HepG2 (cell line): ENCODE data around the gene ADSS2. TPM values are rescaled to one million over a fixed set of nuclear protein-coding genes. Genes with fewer than 3 reads are reported as not detected.

Experiments
- ATAC-seq: fragments of 200-7000 bp; cut with Tn5 transposase; 3 replicates; pipeline ENCODE4 v1.9.1; 2020; ENCODE audit warnings: mild to moderate bottlenecking, moderate library complexity
- BruUV-seq: library from RNA; stranded (reverse); fragments of 400-500 nt; replicated peaks from 2 replicates; lab custom pipeline; 2021; lab: Mats Ljungman, UMichigan
- CTCF ChIA-PET: fragments of 300-600 bp; formaldehyde crosslinking; extraction: SDS; loops from one replicate; lab custom pipeline; 2021; ENCODE audit warnings: low total read pairs, inconsistent platforms, low intra/inter-chr PET ratio; lab: Yijun Ruan, JAX
- POLR2A ChIA-PET: fragments of 350-600 bp; sonication (Branson Sonifier 250); formaldehyde crosslinking; loops from one replicate; lab custom pipeline; 2020; ENCODE audit warnings: antibody characterized with exemption, inconsistent platforms; lab: Yijun Ruan, JAX
- DNase-seq: peaks from one replicate; pipeline ENCODE4 v3.0.0-alpha.2; 2015; ENCODE audit warnings: low spot score
- FAIRE-seq: peaks from 3 replicates; lab custom pipeline; 2011; peaks lifted over from hg19 to GRCh38; lab: Jason Lieb, UNC
- H2AFZ ChIP-seq: one replicate; pipeline ENCODE4 v1.6.1; 2011; ENCODE audit warnings: low read length, inconsistent platforms
- H3K27ac ChIP-seq: fragments of 300-600 bp; 3 replicates; pipeline ENCODE4 v1.8.0; 2011; ENCODE audit warnings: mixed run types, mild to moderate bottlenecking, mixed read lengths, low read length, inconsistent platforms; ENCODE audit not compliant: insufficient read depth; ENCODE audit errors: extremely low read length
- H3K27me3 ChIP-seq, 2 experiments: fragments of 200-600 bp in 1 of 2; 2 replicates in 1 of 2; 3 replicates in 1 of 2; pipeline versions ENCODE4 v1.6.0 to v1.8.0; 2011; ENCODE audit warnings: low read length in 2 of 2, mild to moderate bottlenecking in 2 of 2, moderate library complexity in 2 of 2, inconsistent platforms in 1 of 2; ENCODE audit not compliant: insufficient read depth in 2 of 2, control insufficient read depth in 1 of 2
- H3K36me3 ChIP-seq, 2 experiments: fragments of 200-600 bp in 1 of 2; replicated peaks in 1 of 2; 2 replicates in 1 of 2; 3 replicates in 1 of 2; pipeline versions ENCODE4 v1.5.1 to v1.8.0; 2011; ENCODE audit warnings: low read length in 2 of 2, inconsistent platforms in 1 of 2; ENCODE audit not compliant: insufficient read depth in 2 of 2, control insufficient read depth in 1 of 2
- H3K4me1 ChIP-seq: 2 replicates; pipeline ENCODE4 v1.5.1; 2012; ENCODE audit warnings: low read length, inconsistent platforms; ENCODE audit not compliant: insufficient read depth
- H3K4me2 ChIP-seq: 2 replicates; pipeline ENCODE4 v1.6.0; 2011; ENCODE audit warnings: low read depth, low read length, inconsistent platforms
- H3K4me3 ChIP-seq, 3 experiments: fragments of 200-600 bp in 1 of 3; sonication (generic), shearing (Covaris generic) in 1 of 3; replicated peaks in 1 of 3; 2 replicates each; pipeline ENCODE4 v1.5.1; 2011 to 2016; ENCODE audit warnings: low read length in 3 of 3, inconsistent platforms in 2 of 3, low read depth in 2 of 3, mild to moderate bottlenecking in 2 of 3, control low read depth in 1 of 3, mixed read lengths in 1 of 3; ENCODE audit not compliant: insufficient read depth in 1 of 3
- H3K79me2 ChIP-seq: one replicate; pipeline ENCODE4 v1.6.1; 2011; ENCODE audit warnings: low read length, inconsistent platforms; ENCODE audit not compliant: insufficient read depth
- H3K9ac ChIP-seq: 2 replicates; pipeline ENCODE4 v1.6.0; 2011; ENCODE audit warnings: mild to moderate bottlenecking, low read depth, low read length, inconsistent platforms; ENCODE audit not compliant: insufficient read depth
- H3K9me3 ChIP-seq: 2 replicates; pipeline ENCODE4 v1.5.1; 2012; ENCODE audit warnings: mild to moderate bottlenecking, low read length
- H4K20me1 ChIP-seq: 2 replicates; pipeline ENCODE4 v1.6.0; 2011; ENCODE audit warnings: inconsistent platforms, mild to moderate bottlenecking, low read length, moderate library complexity; ENCODE audit not compliant: insufficient read depth
- AGO1 ChIP-seq: fragments of 200-400 bp; formaldehyde crosslinking; IDR thresholded peaks from 2 replicates; pipeline ENCODE4 v1.6.1; 2017; ENCODE audit warnings: mild to moderate bottlenecking, low read depth, low read length, moderate library complexity; ENCODE audit not compliant: poor library complexity, severe bottlenecking
- BCL3 ChIP-seq: sonication (generic); formaldehyde crosslinking; IDR thresholded peaks from 2 replicates; pipeline ENCODE4 v1.5.1; 2020; ENCODE audit warnings: mild to moderate bottlenecking, missing genetic modification reagents, moderate library complexity
- GATA4 ChIP-seq: sonication (generic); IDR thresholded peaks from 2 replicates; pipeline ENCODE4 v1.6.1; 2016; ENCODE audit warnings: antibody characterized with exemption, low read depth, borderline replicate concordance
- IKZF5 ChIP-seq: IDR thresholded peaks from 2 replicates; pipeline ENCODE4 v1.6.1; 2018; ENCODE audit warnings: missing genetic modification reagents, mild to moderate bottlenecking, missing compliant biosample characterization
- KLF16 ChIP-seq, 2 experiments: sonication (generic) in 1 of 2; formaldehyde crosslinking in 1 of 2; IDR thresholded peaks; 2 replicates each; pipeline versions ENCODE4 v1.6.1 to v1.8.0; 2016 to 2023; ENCODE audit warnings: missing genetic modification reagents in 2 of 2, missing compliant biosample characterization in 1 of 2
- KLF9 ChIP-seq: IDR thresholded peaks from 2 replicates; pipeline ENCODE4 v1.6.1; 2016; ENCODE audit warnings: low read depth
- RORA ChIP-seq: sonication (generic); formaldehyde crosslinking; IDR thresholded peaks from 2 replicates; pipeline ENCODE4 v1.5.0; 2020; ENCODE audit warnings: mild to moderate bottlenecking, missing genetic modification reagents, moderate library complexity
- SYNCRIP ChIP-seq: fragments of 200-400 bp; formaldehyde crosslinking; IDR thresholded peaks from 2 replicates; pipeline ENCODE4 v1.6.1; 2018; ENCODE audit warnings: mild to moderate bottlenecking, low read depth, low read length; ENCODE audit not compliant: insufficient read depth
- THAP7 ChIP-seq: sonication (generic); formaldehyde crosslinking; IDR thresholded peaks from 2 replicates; pipeline ENCODE4 v1.8.1; 2023; ENCODE audit warnings: mild to moderate bottlenecking, missing genetic modification reagents
- ZNF350 ChIP-seq: sonication (generic); formaldehyde crosslinking; IDR thresholded peaks from 2 replicates; pipeline ENCODE4 v1.4.0; 2020; ENCODE audit warnings: mild to moderate bottlenecking, low read depth, missing genetic modification reagents, borderline replicate concordance
- ZNF382 ChIP-seq: sonication (generic); formaldehyde crosslinking; IDR thresholded peaks from 2 replicates; pipeline ENCODE4 v1.5.0; 2020; ENCODE audit warnings: missing genetic modification reagents, mild to moderate bottlenecking, borderline replicate concordance
- WGBS: methylation state at CpG from one replicate; pipeline ENCODE4 v1.1.6; 2017; ENCODE audit warnings: low lambda C conversion rate; 5-methylcytosine and 5-hydroxymethylcytosine counted together
- in situ Hi-C: cut with HindIII; loops from 2 replicates; pipeline ENCODE4 v1.10.0; 2017; ENCODE audit warnings: low pct_unique_long_range_greater_than_20kb; ENCODE audit not compliant: extremely low pct_ligation_motif_present
- intact Hi-C: fragments of 100-400 bp; cut with micrococcal nuclease; formaldehyde crosslinking; loops from one replicate; pipeline ENCODE4 v1.10.0; 2022; ENCODE audit not compliant: unreplicated experiment
- polyA plus RNA-seq, 8 experiments: library from polyadenylated mRNA; depleted of rRNA in 3 of 8; stranded (reverse) in 7 of 8; unstranded in 1 of 8; fragments of >200 nt; fragmentation: Illumina TruSeq in 4 of 8; extraction: Trizol in 4 of 8; gene quantifications; 2 replicates each; pipeline versions ENCODE4 v1.2.1 to v1.2.3, GENCODE V29; 2011 to 2016; ENCODE audit warnings: low read depth in 4 of 8, missing spikeins in 1 of 8, mixed read lengths in 1 of 8; ENCODE audit not compliant: insufficient read depth in 1 of 8
- total RNA-seq, 5 experiments: library from RNA; depleted of rRNA; stranded (reverse); fragments of >200 nt; fragmentation: Illumina TruSeq; extraction: Trizol; gene quantifications; 2 replicates each; pipeline ENCODE4 v1.2.3, GENCODE V29; 2016; ENCODE audit warnings: low read depth in 1 of 5

Gene ADSS2
- total and polyA plus RNA-seq, 2 of the 13 experiments (the other 11 are each of a cell fraction or from before 2014, with no cell fraction given), result 15.1 to 43.4 TPM

GRCh38 chr1:244497805-244498204 is 46.1 kb upstream of the ADSS2 start:
- in situ Hi-C loops, result no loop called here
- H4K20me1 ChIP-seq, result no peaks in the 10 kb centered on the region
- DNase-seq (no peak), ATAC-seq (no peak), FAIRE-seq (no peak)
- intact Hi-C loops, result no loop called here
- CTCF ChIA-PET, result no interaction called here
- TF ChIP-seq SYNCRIP (no peak), ZNF382 (no peak), THAP7 (CRISPR knock-in tag) (no peak), BCL3 (CRISPR knock-in tag) (no peak), AGO1 (no peak), IKZF5 (CRISPR knock-in tag) (no peak), ZNF350 (CRISPR knock-in tag) (no peak), RORA (no peak), KLF16 (CRISPR knock-in tag; IDR thresholded peaks at IDR 0.05) (no peak), GATA4 (no peak), KLF9 (CRISPR knock-in tag) (no peak)
- POLR2A ChIA-PET, result no interaction called here
- no peaks in the 10 kb centered on the region for H3K9me3 ChIP-seq
- no peaks in the 10 kb centered on the region for H3K27me3 ChIP-seq
- WGBS, result 0% methylated on average over 1 of the region's 1 CpG
- H3K9ac ChIP-seq, result no peak overlapping the region
- H3K36me3 ChIP-seq, result no peaks in the 10 kb centered on the region
- H3K79me2 ChIP-seq, result no peaks in the 10 kb centered on the region
- no peak overlapping the region for H3K4me2 ChIP-seq
- H3K4me3 ChIP-seq, result no peak overlapping the region
- H2AFZ ChIP-seq, result no peak overlapping the region
- H3K4me1 ChIP-seq, result no peaks in the 10 kb centered on the region
- H3K27ac ChIP-seq, result no peak overlapping the region
- BruUV-seq, result no TSS peak
